H1 (cell line): ENCODE measurements around the gene NYAP2. TPM values are rescaled to one million over a fixed set of nuclear protein-coding genes. Genes with fewer than 3 reads are reported as not detected.

Experiments used
- BCL11A ChIP-seq, 2 experiments: IDR thresholded peaks; one replicate each; pipeline ENCODE4 v1.6.1; 2011; ENCODE audit warnings: low read depth in 2 of 2, low read length in 2 of 2, mild to moderate bottlenecking in 2 of 2
- CHD1 ChIP-seq: IDR thresholded peaks from 2 replicates; pipeline ENCODE4 v1.6.1; 2012; ENCODE audit warnings: low read depth, low read length, improper control_type of control experiment
- CHD7 ChIP-seq: fragments of 300-600 bp; sonication (generic); IDR thresholded peaks from 2 replicates; pipeline ENCODE4 v1.7.1; 2012; ENCODE audit warnings: low read length, moderate library complexity, mild to moderate bottlenecking, inconsistent platforms; ENCODE audit not compliant: insufficient replicate concordance
- CREB1 ChIP-seq: IDR thresholded peaks from 2 replicates; pipeline ENCODE4 v1.6.1; 2012; ENCODE audit warnings: inconsistent platforms
- EGR1 ChIP-seq: IDR thresholded peaks from 2 replicates; pipeline ENCODE4 v1.6.1; 2011; ENCODE audit warnings: low read depth, low read length, borderline replicate concordance
- GABPA ChIP-seq: IDR thresholded peaks from 2 replicates; pipeline ENCODE4 v1.6.1; 2011; ENCODE audit warnings: mild to moderate bottlenecking, low read length, moderate library complexity, borderline replicate concordance; ENCODE audit not compliant: insufficient read depth
- JUN ChIP-seq: IDR thresholded peaks from 2 replicates; pipeline ENCODE4 v1.6.1; 2011; ENCODE audit warnings: low read depth, mild to moderate bottlenecking, improper control_type of control experiment, low read length
- JUND ChIP-seq: IDR thresholded peaks from 2 replicates; pipeline ENCODE4 v1.6.1; 2011; ENCODE audit warnings: mild to moderate bottlenecking, improper control_type of control experiment, low read length
- MAFK ChIP-seq: IDR thresholded peaks from 2 replicates; pipeline ENCODE4 v1.6.1; 2012; ENCODE audit warnings: low read depth, mild to moderate bottlenecking, improper control_type of control experiment, low read length
- NRF1 ChIP-seq: IDR thresholded peaks from 2 replicates; pipeline ENCODE4 v1.6.1; 2011; ENCODE audit warnings: mild to moderate bottlenecking, low read depth, low read length, improper control_type of control experiment
- POLR2A ChIP-seq, 2 experiments: IDR thresholded peaks; 1 replicate in 1 of 2; 2 replicates in 1 of 2; pipeline ENCODE4 v1.6.1; 2011; ENCODE audit warnings: low read depth in 2 of 2, low read length in 2 of 2, mild to moderate bottlenecking in 2 of 2; ENCODE audit errors: control extremely low read depth in 1 of 2
- POU5F1 ChIP-seq: IDR thresholded peaks from 2 replicates; pipeline ENCODE4 v1.6.1; 2011; ENCODE audit warnings: low read depth, mild to moderate bottlenecking, low read length, moderate library complexity
- SIRT6 ChIP-seq: IDR thresholded peaks from one replicate; pipeline ENCODE4 v1.7.1; 2012; ENCODE audit warnings: low read length, inconsistent platforms
- polyA plus RNA-seq, 7 experiments: library from polyadenylated mRNA; depleted of rRNA in 3 of 7; stranded (reverse) in 5 of 7; unstranded in 2 of 7; fragments of >200 nt in 5 of 7; fragments of 200-250 nt in 2 of 7; gene quantifications; 1 replicate in 5 of 7; 2 replicates in 1 of 7; 4 replicates in 1 of 7; pipeline versions ENCODE4 v1.2.1 to v1.2.3, GENCODE V29; 2011 to 2013; ENCODE audit warnings: missing spikeins in 2 of 7, mixed read lengths in 2 of 7
- total RNA-seq: library from RNA; stranded (reverse); fragmentation: NEBNext Ultra II Directional; extraction: Animal tissue kit (Norgen Biotek cat#: 25700); gene quantifications from 2 replicates; pipeline ENCODE4 v1.2.1, GENCODE V29; 2021

NYAP2 gene
- total and polyA plus RNA-seq, 2 of the 8 experiments (the other 6 are each of a cell fraction or from before 2014, with no cell fraction given): not detected

GRCh38 chr2:225534037-225534436 is 134.5 kb downstream of the NYAP2 start (continued):
- TF ChIP-seq CHD7: no peak
- no peak for TF ChIP-seq BCL11A (IDR thresholded peaks at IDR 0.05; ENCODE audit: low read depth in 2 of 2, low read length in 2 of 2)
- no peak for TF ChIP-seq CREB1
- TF ChIP-seq POU5F1: no peak
- TF ChIP-seq NRF1: no peak
- no peak for TF ChIP-seq SIRT6
- no peak for TF ChIP-seq GABPA
- TF ChIP-seq EGR1: no peak
- TF ChIP-seq CHD1: no peak
- TF ChIP-seq POLR2A (IDR thresholded peaks at IDR 0.05; ENCODE audit: control extremely low read depth in 1 of 2, low read depth in 2 of 2, low read length in 2 of 2): no peak
- no peak for TF ChIP-seq JUND
- no peak for TF ChIP-seq JUN
- no peak for TF ChIP-seq MAFK
